NCI-H82 treated with DMSO at 0.1 percent for 48 hours (cell line): ENCODE results near the gene GRID1.
"Not testable (repeated sequence)": the region's sequence is repeated elsewhere in the genome, so short reads cannot be mapped to it uniquely, and the experiment has no call there.

Experiments used
- DNase-seq: peaks from one replicate; lab custom pipeline; 2025; ENCODE audit not compliant: unreplicated experiment; lab: John Stamatoyannopoulos, UW

The GRID1 gene

DNA sequence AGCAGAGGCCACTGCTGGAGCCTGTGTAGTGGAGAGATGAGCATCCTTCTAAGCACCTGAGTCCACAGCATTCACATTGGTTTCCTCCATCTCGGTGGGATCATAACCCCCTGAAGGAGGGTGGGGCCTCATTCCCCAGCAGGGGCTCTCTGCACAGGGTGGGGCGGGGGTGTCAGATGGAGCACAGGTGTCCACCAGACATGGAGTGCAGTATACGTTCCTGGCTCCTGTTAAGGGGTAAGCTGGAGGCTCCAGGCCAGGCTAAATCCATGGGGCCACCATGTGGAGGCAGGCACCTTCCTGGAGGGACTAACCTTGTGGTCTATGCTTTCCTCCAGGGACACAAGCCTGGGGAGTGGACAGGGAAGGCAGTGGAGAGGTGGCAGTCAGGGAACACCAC, 252.6 kb downstream of the GRID1 start:
- DNase-seq: no peak

DNA sequence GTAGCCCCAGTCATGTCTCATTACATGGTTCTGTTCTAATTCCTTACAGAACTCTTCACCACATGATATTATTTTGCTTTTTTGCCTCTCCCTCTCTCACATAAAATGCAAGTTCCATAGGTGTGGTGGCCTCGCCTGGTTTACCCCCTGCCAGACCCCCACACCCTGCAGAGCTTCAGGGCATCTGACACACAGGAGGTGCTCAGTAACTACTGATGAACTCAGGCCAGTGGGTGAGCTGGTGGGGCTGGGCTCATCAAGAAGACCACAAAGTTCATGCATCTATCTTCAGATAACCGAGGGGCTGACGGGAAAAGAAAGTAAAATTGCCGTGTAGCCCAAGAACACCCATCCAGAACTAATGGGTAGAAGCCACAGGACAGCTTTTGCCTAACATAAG, 253.1 kb downstream of the GRID1 start:
- DNase-seq: no peak

DNA sequence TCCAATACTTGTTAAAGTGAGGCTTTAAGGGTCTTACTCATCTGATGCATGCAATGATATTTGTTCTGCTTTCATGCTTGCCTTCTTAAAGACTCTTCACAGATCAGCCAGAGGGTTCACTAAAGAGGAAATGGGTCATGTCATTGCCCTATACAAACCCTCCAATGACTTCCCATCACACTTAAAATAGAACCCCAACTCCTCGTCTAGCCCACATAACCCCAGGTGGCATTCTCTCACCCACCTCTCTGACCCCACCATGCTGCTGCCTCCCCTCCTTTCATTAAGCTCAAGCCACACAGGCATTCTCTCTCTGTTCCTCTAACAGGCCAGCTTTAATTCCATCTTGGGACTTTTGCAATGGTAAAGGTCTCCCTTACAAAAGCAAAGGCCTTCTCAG, 253.6 kb downstream of the GRID1 start:
- DNase-seq: no peak

DNA sequence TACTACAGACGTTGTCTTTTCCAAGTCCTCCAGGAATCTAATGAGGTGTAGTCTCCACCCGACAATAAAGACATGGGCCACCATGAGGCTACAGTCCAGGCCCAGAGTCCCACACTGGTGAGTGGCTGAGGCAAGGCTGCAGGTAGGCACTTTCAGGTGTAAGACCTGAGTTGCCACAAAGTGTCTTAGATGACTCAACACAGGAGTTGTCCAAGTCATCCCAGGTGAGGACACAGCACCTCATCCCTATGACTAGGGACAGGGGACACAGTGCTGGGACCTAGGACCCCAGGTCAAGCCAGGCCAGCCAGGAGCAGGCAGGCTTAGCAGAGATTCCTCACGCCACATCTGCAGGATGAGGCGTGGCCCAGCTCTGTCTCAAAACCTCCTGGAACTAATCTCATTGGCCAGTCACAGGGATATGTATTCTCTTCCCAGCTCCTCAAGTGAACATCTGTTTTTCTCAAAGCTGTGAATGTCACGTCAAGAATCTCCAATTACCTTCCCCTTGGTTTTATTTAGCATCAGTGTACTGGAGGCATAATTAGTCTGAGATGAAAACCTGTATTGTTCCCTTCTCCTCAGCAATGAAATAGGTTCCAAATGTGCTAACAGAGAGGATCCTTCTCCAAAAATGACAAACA, 254.6 kb downstream of the GRID1 start:
- DNase-seq: no peak

DNA sequence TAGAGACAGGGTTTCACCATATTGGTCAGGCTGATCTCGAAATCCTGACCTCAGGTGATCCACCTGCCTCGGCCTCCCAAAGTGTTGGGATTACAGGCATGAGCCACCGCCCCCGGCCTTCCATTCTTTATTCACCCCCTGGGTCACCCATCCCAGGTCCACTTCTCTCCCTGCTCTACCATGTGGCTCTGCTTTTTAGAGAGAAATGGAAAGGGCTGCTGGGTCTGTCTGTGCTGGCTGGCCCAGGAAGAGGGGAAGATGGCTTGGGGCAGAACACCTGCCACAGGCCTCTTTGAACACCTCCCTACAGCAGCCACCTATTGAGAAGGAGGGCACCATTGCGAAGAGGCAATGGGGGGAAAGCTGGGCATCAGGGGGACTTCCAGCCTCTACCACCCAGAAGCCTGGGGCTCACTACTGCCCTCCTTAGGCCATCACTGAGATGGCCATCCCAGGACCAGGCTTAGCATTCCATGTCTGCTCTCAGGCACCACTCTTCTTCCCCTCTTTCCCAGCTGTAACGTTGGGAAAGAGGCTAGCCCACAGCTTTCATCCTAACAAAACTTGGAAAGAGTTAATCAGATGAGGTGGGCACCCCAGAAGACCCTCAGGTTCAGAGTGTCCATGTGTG, 256.3 kb downstream of the GRID1 start:
- DNase-seq: no peak

DNA sequence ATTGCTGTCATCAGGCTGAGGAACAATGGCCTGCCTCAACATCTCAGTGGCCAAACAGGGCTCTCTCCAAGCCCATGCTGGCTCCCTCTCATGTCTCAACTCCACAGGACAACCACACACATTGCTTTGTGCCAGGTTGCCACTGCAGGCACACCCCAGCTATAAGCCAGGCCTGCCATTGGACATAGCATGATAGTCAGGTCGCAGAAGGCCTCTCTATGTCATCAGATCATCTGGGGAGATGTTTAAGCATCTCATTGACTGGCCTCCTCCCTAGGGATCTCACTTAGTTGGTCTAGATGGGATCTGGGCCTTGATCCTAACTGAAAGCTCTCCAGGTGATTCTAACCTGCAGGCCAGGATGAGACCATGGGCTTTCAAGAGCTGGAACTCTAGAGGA, 257.2 kb downstream of the GRID1 start:
- DNase-seq: no peak

DNA sequence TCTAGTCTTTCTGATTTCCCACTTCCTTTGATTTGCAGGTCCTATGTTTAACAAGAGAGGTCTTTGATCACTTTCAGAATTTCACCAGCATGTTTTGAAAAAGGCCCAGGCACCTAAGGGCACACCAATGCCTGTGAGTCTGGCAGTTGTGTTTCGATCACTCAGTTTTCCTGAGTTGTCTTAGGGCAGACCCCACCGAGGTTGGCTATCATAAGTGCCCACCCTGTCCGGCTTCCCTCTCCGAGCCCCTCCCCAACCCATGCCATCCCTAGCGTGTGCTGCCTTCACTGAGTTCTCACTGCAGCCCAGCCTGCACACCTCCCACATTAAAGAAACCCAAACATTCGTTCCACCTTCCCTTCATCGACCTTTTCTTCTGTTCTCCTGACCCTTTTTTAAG, 257.9 kb downstream of the GRID1 start:
- DNase-seq: no peak

DNA sequence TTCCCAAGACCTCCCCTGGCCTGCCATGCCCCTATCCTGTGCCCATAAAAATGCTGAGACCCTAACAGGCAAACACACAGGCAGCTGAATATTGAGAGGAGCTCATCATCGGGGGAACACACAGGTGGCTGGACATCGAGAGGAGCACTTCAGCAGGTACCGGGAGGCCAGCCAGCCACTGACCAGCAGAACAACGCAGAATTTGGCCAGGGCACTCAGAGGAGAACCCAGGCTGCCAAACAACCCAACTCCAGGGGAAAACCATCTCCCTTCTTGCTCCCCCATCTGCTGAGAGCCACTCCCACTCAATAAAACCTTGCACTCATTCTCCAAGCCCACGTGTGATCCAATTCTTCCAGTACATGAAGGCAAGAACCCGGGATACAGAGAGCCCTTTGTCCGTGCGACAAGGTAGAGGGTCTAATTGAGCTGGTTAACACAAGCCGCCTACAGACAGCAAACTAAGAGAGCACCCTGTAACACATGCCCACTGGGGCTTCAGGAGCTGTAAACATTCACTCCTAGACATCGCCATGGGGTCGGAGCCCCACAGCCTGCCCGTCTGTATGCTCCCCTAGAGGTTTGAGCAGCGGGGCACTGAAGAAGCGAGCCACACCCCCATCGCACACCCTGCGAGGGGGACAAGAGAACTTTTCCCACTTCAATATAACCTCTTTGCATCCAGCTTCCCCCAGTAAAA, 258.8 kb downstream of the GRID1 start:
- DNase-seq: not testable (repeated sequence)

DNA sequence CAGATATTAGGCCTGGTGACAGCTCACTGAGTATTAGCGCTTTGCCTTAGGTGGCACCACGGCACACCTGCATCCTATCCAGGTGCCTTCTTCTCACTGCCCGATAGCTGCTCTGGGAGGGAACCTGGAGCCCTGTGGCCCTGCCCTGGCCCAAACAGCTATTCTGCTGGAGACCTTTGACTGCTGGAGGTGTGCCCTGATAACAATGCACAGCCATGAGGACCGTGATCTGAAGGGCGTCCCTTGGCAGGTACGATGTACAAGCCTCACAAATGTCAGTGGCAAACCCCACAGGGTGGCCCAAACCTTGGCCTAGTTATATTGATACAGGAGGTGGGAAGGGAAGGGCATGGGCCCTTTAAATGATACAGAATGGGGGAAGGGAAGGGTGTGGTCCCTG, 259.5 kb downstream of the GRID1 start:
- no peak for DNase-seq

DNA sequence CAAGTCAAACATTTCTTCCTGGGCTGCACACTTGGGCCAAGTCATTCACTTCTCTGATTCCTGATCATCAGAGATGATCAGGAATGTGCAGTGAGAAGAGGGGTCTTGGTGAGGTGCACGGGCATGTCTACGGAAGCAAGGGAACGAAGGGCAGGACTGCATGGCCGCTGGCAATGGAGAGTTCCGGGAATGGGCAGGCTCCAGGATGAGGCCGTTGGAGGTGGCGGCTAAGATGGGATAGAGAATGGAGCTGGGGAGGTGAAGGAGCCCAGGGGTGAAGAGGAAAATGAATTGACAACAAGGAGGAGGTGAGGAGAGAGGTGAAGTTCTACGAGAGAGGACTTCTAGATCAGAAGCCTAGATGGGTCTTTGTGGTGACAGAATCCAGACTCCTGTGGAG, 260.0 kb downstream of the GRID1 start:
- DNase-seq: no peak

DNA sequence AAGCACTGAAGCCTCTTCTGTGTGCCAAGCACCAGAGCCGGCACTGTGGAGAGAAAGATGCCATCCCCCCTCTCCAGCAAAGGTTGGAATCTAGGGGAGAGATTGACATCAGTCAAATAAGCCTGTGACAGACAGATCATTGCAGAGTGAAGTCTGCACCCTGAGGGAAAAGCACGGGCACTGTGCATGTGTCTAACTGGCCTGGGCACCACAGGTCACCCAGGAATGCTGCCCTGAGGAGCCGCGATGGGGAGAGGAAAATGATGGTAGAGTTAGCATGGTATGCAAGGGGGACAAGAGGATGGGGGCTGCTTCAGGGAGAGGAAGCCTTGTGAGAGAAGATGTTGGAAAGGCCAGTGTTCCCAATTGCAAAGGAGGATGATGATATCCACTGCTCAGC, 261.0 kb downstream of the GRID1 start:
- DNase-seq: no peak

DNA sequence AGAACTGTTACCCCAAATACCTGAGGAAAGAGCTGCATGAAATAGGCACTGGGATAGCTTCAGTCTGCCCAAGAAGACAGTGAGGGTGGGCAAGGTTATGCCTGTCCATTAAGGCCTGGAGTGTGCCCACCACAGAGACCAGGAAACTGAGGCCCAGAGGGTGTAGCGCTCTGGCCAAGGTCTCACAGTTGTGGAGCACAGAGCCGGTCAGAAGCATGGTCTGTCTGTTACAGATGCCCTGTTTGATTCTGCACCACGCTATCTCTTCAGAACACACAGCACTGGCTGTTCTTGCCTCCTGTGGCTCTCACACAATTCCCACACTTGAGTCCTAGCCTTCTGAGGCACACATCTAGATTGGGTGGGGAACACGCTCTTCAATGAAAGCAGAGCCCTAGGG, 261.4 kb downstream of the GRID1 start:
- DNase-seq: no peak

DNA sequence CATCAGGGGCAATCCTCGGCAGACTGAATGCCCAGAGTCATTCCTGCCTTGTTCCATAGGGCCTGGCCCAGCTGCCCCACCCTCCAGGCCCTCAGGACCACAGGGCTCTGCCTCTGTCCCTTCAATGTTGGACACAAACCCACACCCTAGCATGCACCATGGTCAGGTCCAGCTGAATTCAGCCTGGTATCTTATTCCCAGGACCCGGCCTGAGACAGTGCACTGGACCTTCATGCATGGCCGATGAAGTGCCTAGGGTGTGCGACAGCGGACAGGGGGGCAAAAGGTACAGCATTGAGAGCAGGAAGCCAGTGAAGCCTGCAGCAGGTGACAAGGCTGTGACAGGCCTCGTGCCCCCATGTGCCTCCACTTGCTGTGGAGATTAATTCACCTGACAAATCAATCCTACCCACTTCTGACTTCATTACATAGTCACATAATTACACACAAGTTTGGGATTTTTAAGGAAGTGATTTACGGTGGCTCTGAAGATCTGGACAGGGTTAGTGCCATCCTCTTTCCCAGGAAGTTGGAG, 261.9 kb downstream of the GRID1 start:
- DNase-seq: no peak

DNA sequence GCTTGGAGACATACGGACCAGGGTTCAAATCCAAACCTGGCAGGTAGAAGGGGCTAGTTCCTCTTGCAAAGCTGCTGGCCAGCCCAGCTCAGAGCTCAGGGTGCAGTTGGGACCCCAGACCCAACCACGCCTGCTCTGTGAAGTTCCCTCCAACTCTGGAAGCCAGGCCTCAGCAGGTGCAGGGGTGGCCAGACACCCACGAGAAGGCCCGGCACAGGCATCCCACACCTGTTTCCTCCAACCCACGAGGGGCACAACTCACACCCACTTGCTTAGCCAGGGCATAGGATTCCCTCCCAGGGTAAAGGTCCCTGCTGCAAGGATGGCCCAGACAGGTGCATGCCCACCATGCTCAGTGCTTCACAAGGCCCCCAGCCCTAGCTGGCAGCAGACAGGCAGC, 262.4 kb downstream of the GRID1 start:
- DNase-seq: no peak

DNA sequence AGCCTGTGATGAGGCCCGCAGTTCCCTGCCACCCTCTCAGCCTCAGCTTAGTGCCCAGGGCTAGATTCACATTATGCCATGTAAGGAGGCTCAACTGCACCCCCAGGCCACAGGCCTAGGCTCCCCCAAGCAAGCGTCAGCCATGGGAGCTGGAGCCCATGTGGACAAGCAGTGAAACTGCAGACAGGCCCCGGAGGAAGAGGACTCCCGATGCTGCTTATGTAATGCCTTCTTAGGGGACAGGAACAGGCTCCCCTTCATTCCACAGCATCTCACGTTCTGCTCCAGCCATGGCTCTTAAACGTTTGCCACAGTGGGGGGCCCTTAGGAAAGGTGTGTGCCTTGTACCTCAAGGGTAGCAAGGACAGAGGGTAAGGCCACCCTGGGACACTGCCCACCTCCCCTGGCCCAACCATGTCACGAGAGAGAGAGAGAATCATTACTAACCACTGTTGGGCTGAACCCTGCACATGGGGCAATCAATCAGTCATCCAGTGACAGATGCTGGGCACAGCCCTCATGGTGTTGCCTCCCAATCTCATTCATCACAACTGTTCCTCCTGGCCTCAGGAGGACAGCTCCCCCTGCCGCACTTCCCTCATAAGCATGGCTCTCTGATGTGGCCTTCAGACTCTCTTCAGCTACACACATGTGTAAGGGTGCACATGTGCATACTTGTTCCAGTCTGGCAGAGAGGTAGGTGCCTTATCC, 263.0 kb downstream of the GRID1 start:
- DNase-seq: no peak

DNA sequence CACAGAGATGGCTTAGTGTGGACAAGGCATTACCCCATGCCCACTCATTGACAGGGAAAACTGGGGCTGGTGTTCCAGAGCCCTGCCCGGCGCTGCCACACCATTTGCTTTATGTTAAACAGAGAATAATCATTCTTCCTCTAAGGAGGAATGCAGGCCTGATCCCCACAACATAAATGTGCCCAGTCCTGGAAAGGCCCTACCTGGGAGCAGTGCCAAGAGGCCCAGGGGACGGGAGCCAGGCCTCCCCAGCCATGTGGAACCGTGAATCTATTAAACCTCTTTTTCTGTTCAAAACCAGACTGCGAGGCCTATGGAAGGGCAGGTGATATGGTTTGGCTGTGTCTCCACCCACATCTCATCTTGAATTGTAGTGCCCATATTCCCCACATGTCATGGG, 264.1 kb downstream of the GRID1 start:
- DNase-seq: no peak

DNA sequence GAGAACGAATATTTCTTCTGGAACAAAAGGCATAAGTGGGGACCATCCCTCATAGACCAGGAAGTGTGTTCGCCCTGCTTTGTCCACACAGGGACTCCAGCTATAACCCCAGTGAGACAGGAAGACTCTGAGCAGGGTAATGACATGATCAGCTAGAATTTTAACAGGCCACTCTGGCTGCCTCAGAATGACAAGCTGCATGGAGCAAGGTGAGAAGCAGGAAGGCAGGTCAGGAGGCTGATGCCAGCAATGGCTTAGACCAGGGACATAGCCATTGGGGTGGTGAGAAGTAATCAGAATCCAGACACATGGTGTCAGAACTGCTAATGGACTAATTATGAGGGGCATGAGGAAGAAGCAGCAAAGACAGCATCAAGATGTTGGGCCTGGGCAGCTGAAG, 264.6 kb downstream of the GRID1 start:
- DNase-seq: no peak

DNA sequence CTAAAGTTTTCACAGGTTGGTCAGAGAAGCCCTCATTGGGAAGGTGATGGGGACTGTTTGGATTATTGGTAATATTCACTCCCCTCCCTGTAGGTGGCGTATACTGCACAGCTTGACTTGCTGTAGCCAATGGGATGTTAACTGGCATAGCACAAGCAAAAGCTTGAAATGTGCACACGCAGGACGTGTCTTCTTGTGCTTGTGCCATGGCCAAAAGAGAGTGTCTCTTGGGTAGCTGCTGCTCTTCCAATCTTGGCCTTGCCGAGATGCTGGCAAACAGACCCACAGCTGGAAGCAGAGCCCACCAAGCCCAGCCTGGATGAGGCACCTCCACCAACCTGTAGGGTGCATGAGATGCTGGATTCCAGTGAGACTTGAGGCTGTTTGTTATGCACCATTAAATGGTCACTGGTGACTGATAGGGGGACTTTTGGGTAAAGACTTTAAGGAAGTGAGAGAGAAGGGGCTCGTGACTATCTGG, 266.0 kb downstream of the GRID1 start:
- no peak for DNase-seq

DNA sequence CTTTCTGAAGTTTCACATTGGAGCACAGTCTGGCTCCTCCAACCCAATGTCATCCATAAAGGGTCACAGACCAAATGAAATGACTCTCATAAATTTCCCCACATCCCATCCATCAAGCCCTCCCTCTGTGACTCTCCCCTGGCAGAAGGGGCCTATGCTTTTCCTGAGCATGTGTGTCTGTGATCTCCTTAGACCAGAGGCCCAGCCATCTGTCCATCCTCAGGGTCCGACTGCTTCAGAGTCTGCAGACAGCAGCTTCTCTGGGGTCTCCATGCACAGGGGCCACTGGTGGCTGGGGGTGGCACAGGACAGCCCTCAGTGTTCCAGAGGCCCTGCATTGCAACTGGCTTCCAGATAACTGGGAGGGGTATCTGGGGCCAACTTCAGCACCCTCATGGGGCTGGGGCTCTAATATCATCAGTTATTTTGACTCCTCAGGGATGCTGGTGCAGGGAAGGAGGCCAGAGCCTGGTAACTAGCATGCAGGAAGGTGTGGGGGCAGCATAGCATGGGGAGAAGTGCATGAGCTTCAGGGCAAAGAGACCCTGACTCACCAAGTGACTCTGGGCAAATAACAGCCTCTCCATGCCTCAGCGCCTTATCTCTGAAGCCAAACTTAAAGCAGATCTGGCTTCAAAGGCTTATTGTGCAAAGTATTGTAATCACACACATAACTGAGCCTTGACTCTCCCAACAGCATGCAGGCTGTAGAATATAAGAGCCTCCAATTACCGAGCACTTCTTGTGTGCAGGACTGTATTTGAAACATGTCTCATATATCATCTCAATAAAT, 266.9 kb downstream of the GRID1 start:
- DNase-seq: no peak

DNA sequence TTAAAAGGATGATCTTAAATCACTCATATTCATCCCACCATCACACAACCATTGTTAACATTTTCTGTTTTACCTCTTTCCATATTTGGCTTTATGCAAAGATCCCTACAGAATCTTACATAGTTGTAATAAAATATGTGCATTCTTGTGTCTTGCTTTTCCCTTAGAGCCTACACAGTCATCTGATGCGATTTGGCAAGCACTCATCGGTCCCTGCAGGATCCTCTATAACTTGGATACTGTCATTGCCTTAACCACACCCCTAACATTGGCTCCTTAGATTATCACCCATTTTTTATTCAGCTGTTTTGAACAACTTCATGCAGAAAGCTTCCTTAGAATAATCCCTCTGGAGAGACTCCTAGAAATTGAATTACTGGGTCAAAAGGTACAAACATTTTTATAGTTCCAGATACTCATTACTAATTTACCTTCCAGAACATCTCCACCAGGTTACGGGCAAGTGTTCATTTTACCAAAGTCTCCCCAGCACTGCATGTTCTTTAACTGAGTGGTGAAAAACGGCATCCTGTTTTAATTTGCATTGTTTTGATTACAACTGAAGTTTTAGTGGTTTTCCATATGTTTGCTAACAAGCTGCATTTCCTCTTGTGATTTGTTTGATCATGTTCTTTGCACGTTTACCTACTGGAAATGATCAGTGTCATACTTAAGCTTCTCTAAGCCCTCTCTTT, 268.3 kb downstream of the GRID1 start:
- no peak for DNase-seq
